Mesenchymal stem cell (in vitro differentiated cells and primary cell): Measurements from ENCODE around the gene CTBS.
A peak's percentile ranks its signal among the peaks of the same experiment; 100 is the strongest.

Experiments
- DNase-seq: peaks from one replicate; pipeline ENCODE4 v3.0.0-alpha.2; 2013
- H2AFZ ChIP-seq: one replicate; pipeline ENCODE4 v1.6.1; 2013; ENCODE audit warnings: low read depth, mild to moderate bottlenecking, control low read depth, inconsistent platforms, low read length, moderate library complexity
- H2AK5ac ChIP-seq: 2 replicates; pipeline ENCODE4 v1.6.1; 2013; ENCODE audit warnings: low read length, moderate library complexity, mild to moderate bottlenecking, inconsistent platforms; ENCODE audit not compliant: severe bottlenecking
- H2BK120ac ChIP-seq: one replicate; pipeline ENCODE4 v1.6.1; 2013; ENCODE audit warnings: low read depth, mild to moderate bottlenecking, inconsistent platforms, low read length, moderate library complexity
- H2BK12ac ChIP-seq, 2 experiments: one replicate each; pipeline ENCODE4 v1.6.1; 2013; ENCODE audit warnings: inconsistent platforms in 2 of 2, low read length in 2 of 2, mild to moderate bottlenecking in 2 of 2, moderate library complexity in 2 of 2, control low read depth in 1 of 2
- H2BK15ac ChIP-seq: one replicate; pipeline ENCODE4 v1.6.1; 2013; ENCODE audit warnings: mild to moderate bottlenecking, low read depth, inconsistent platforms; ENCODE audit not compliant: poor library complexity, severe bottlenecking
- H2BK5ac ChIP-seq: 2 replicates; pipeline ENCODE4 v1.6.1; 2013; ENCODE audit warnings: low read depth, mild to moderate bottlenecking, low read length, control low read depth, inconsistent platforms; ENCODE audit not compliant: poor library complexity, severe bottlenecking
- H3K14ac ChIP-seq, 2 experiments: one replicate each; pipeline ENCODE4 v1.6.1; 2013; ENCODE audit warnings: inconsistent platforms in 2 of 2, low read length in 2 of 2, control low read depth in 1 of 2, mild to moderate bottlenecking in 1 of 2, moderate library complexity in 1 of 2
- H3K18ac ChIP-seq, 2 experiments: one replicate each; pipeline ENCODE4 v1.6.1; 2013; ENCODE audit warnings: inconsistent platforms in 2 of 2, low read length in 2 of 2, control low read depth in 1 of 2, low read depth in 1 of 2, mild to moderate bottlenecking in 1 of 2
- H3K23ac ChIP-seq, 2 experiments: one replicate each; pipeline ENCODE4 v1.6.1; 2013; ENCODE audit warnings: inconsistent platforms in 2 of 2, low read length in 2 of 2, mild to moderate bottlenecking in 2 of 2, moderate library complexity in 2 of 2, control low read depth in 1 of 2
- H3K27ac ChIP-seq: 2 replicates; pipeline ENCODE4 v1.5.1; 2013; ENCODE audit warnings: mild to moderate bottlenecking, moderate library complexity, low read length, control low read depth, inconsistent platforms; ENCODE audit not compliant: poor library complexity, severe bottlenecking
- H3K27me3 ChIP-seq, 2 experiments: 2 replicates each; pipeline versions ENCODE4 v1.6.1 to v1.7.0; 2013; ENCODE audit warnings: low read length in 2 of 2, mild to moderate bottlenecking in 2 of 2, moderate library complexity in 2 of 2, control low read depth in 1 of 2, inconsistent platforms in 1 of 2; ENCODE audit not compliant: control insufficient read depth in 1 of 2, insufficient read depth in 1 of 2
- H3K36me3 ChIP-seq, 2 experiments: 2 replicates each; pipeline versions ENCODE4 v1.6.1 to v1.7.0; 2013; ENCODE audit warnings: low read length in 2 of 2, control low read depth in 1 of 2, inconsistent platforms in 1 of 2, low read depth in 1 of 2, mild to moderate bottlenecking in 1 of 2; ENCODE audit not compliant: insufficient read depth in 2 of 2, control insufficient read depth in 1 of 2
- H3K4ac ChIP-seq, 2 experiments: one replicate each; pipeline ENCODE4 v1.6.1; 2013; ENCODE audit warnings: inconsistent platforms in 2 of 2, low read length in 2 of 2, mild to moderate bottlenecking in 2 of 2, moderate library complexity in 2 of 2, control low read depth in 1 of 2, low read depth in 1 of 2
- H3K4me1 ChIP-seq: 2 replicates; pipeline ENCODE4 v1.6.1; 2013; ENCODE audit warnings: low read depth, low read length, control low read depth; ENCODE audit not compliant: control insufficient read depth, insufficient read depth
- H3K4me2 ChIP-seq: 2 replicates; pipeline ENCODE4 v1.6.1; 2013; ENCODE audit warnings: low read length, mild to moderate bottlenecking, inconsistent platforms; ENCODE audit not compliant: poor library complexity, severe bottlenecking
- H3K4me3 ChIP-seq, 2 experiments: 2 replicates each; pipeline versions ENCODE4 v1.5.1 to v1.7.0; 2013; ENCODE audit warnings: low read length in 2 of 2, mild to moderate bottlenecking in 2 of 2, control low read depth in 1 of 2, low read depth in 1 of 2; ENCODE audit not compliant: insufficient read depth in 1 of 2
- H3K79me1 ChIP-seq: replicated peaks from 2 replicates; pipeline ENCODE4 v1.6.1; 2013; ENCODE audit warnings: mild to moderate bottlenecking, control low read depth, low read length, inconsistent platforms; ENCODE audit not compliant: poor library complexity, severe bottlenecking
- H3K9ac ChIP-seq: 2 replicates; pipeline ENCODE4 v1.7.0; 2013; ENCODE audit warnings: mild to moderate bottlenecking, low read length, moderate library complexity
- H3K9me3 ChIP-seq: 2 replicates; pipeline ENCODE4 v1.7.0; 2013; ENCODE audit warnings: mild to moderate bottlenecking, low read length; ENCODE audit not compliant: control insufficient read depth
- H4K8ac ChIP-seq: one replicate; pipeline ENCODE4 v1.6.1; 2013; ENCODE audit warnings: inconsistent platforms, mild to moderate bottlenecking, low read length, moderate library complexity
- H4K91ac ChIP-seq: one replicate; pipeline ENCODE4 v1.6.1; 2013; ENCODE audit warnings: mild to moderate bottlenecking, low read length, inconsistent platforms
- WGBS: methylation state at CpG from one replicate; pipeline ENCODE4 v1.1.7; 2013; ENCODE audit warnings: mixed read lengths; 5-methylcytosine and 5-hydroxymethylcytosine counted together

Gene CTBS

DNA sequence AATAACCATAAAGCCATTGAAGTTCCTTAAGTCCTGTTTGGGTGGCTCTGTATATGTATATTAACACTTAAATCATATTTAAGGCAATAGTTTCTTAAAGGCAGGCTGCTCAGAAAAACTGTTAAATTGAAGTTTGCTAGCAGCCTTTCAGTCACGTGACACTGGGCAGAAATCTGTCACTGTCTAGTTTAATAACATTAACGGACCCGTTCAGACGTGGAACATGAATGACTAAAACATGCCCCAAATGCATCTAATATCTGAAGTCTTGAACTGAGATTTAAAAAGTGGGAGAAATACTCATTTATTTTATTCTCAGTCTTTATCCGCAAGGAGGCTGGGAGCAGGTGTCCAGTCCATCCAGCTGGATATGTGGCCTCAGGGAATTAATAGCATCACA, 71.3 kb downstream of the CTBS start:
- Histone ChIP-seq H3K9me3 (no peaks in the 10 kb centered on the region), H3K9ac (peak overlapping the region; percentile 98), H3K18ac (no peak overlapping the region), H3K4me2 (no peak overlapping the region), H2BK120ac (no peak overlapping the region), H2AFZ (no peak overlapping the region), H3K79me1 (peaks cover under 1% of the 10 kb centered on the region), H3K14ac (no peak overlapping the region), H4K8ac (no peak overlapping the region), H3K4me3 (peak overlapping the region in 1 of 2 experiments; percentile 94), H2BK12ac (no peak overlapping the region), H2BK5ac (no peak overlapping the region), H4K91ac (no peak overlapping the region), H2AK5ac (no peak overlapping the region), H3K4me1 (no peaks in the 10 kb centered on the region), H3K27me3 (no peaks in the 10 kb centered on the region), H3K27ac (no peak overlapping the region), H3K23ac (no peak overlapping the region), H3K4ac (no peak overlapping the region), H3K36me3 (peaks cover 3 to 46% of the 10 kb centered on the region in 2 experiments), H2BK15ac (no peak overlapping the region)
- 90% methylated on average over 5 of the region's 5 CpGs for WGBS
- no peak for DNase-seq
